EL (cell line): Measurements from ENCODE around the gene LRRC56.

ENCODE experiments used
- DNase-seq: peaks from one replicate; pipeline ENCODE4 v3.0.0-alpha.2; 2016

Gene LRRC56, protein sequence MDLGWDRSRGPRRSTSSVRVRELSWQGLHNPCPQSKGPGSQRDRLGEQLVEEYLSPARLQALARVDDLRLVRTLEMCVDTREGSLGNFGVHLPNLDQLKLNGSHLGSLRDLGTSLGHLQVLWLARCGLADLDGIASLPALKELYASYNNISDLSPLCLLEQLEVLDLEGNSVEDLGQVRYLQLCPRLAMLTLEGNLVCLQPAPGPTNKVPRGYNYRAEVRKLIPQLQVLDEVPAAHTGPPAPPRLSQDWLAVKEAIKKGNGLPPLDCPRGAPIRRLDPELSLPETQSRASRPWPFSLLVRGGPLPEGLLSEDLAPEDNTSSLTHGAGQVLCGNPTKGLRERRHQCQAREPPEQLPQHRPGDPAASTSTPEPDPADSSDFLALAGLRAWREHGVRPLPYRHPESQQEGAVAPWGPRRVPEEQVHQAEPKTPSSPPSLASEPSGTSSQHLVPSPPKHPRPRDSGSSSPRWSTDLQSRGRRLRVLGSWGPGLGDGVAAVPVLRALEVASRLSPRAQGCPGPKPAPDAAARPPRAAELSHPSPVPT

DNA sequence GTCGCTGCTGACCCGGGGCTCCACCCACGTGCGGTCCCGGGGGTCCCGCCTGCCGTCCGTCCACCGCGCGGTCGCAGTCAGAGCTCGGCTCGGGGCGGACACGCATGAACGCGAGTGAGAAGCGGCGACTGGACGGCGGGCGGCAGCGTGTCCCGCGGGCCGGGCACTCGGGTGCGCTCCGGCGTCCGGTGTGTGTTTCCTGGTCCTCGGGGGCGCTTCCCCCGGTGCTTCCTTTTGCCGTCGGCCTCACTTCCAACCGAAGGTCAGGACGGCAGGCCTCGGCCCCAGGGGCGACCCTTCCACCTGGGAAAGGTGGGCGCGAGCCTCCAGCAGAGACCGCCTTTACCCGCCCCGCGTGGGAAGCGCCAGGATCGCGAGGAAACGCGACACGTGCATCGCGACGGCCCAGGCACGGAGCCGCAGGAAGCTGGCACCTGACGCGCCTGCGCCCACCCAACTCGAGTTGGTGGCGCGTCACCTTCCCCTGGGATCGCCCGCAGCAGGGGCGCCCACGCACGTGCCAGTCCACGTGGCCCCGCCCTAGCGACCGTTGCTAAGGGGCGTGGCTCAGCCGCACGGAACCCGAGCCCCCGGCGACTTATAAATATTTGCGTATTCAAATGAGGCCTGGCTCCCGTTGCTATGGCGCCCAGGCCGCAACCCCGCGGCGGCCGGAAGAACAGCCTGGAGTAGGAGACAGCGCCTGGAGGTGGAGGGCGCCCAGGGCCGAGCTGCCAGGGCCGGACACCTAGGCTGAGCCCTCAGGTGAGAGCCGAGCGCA is at the start of gene LRRC56:
TSS of gene LRRC56 (plus strand) at position 687 of the 781 bp plus-strand sequence. CDS start 3,158 bp downstream, outside the sequence.
- peak; percentile 86 for DNase-seq

DNA sequence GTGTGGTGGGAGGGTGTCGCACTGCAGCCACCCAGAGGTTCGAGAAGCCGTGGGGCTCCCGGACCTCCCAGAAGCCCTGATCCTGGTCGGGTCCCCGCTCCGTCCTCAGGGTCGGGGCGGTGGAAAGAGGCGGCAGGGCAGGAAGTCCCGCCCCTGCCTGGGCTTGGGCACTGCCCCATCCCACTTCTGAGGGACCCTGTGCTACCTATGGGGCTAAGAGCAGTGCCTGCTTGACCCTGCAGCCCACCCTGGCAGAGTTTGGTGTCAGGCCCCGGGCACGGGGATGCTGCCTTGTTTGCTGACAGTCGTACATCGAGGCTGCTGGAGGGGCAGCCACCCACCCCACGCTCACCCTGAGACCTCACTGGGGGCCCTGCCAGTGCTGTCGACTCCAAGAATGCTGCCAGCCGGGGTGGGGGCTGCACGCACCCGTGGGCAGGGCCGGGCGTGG is 49.7 kb upstream of the LRRC56 start:
- DNase-seq, result no peak

DNA sequence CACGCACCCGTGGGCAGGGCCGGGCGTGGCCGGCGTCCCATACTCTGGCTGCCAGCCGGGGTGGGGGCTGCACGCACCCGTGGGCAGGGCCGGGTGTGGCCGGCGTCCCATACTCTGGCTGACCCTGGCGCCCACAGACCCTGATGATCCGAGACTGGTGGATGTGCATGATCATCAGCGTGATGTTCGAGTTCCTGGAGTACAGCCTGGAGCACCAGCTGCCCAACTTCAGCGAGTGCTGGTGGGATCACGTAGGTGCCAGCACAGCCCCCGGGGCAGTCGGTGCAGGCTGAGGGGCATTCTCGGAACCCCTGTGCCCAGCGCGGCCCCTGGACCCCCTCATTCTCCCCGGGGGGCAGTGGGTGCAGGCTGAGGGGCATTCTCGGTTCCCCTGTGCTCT is 49.3 kb upstream of the LRRC56 start:
- no peak for DNase-seq

DNA sequence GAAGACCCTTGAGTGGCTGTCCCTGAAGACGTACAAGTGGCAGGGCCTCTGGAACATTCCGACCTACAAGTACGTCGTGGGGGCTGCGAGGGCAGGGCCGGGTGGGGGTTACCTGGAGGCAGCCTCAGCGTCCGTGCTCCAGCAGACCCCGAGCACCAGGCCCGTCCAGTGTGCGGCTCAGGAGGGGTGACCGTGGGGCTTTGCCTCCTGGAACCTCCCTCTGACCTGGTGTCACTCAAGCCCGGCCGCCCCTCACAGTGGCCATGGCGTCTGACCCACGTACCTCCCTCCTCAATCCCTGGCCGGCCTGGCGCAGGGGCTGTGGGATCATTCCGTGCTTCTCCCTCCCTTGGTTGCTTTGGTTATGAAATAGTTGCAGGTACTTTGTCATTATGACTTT is 48.7 kb upstream of the LRRC56 start:
- DNase-seq, result no peak

DNA sequence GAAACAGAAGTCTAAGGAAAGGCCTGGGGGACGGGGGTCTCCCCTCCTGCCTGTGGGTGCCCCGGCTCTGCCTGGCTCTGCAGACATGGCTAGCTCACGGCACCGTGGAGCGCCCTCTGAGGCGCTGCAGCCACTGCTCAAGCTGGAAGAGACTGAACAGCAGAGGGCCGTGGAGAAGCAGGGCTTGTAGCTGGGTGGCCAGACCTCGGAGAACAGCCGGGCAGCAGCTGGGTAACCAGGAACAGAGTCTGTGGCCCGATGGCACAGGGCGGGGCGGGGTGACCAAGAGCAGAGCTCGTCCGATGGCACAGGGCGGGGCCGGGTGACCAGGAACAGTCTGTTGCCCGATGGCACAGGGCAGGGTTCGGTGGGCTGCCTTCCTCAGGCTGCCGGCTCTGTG is 48.3 kb upstream of the LRRC56 start:
- DNase-seq, result no peak

DNA sequence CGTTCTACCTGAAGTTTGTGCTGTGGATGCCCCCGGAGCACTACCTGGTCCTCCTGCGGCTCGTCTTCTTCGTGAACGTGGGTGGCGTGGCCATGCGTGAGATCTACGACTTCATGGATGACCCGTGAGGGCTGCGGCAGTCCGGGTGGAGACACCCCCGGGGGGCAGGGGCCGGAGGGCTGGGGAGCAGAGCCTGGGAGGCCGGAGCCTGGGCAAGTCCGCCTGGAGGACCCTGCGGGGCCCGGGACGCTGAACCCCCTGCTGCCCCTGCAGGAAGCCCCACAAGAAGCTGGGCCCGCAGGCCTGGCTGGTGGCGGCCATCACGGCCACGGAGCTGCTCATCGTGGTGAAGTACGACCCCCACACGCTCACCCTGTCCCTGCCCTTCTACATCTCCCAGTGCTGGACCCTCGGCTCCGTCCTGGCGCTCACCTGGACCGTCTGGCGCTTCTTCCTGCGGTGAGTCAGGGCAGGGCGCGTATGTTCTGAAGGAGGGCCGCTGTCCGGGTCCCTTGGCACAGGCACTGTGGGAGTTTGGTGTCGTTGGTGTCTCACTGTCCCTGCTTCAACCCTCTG is 47.6 kb upstream of the LRRC56 start:
- no peak for DNase-seq

GRCh38 chr11:490186-490929 is 47.0 kb upstream of the LRRC56 start:
- no peak for DNase-seq

DNA sequence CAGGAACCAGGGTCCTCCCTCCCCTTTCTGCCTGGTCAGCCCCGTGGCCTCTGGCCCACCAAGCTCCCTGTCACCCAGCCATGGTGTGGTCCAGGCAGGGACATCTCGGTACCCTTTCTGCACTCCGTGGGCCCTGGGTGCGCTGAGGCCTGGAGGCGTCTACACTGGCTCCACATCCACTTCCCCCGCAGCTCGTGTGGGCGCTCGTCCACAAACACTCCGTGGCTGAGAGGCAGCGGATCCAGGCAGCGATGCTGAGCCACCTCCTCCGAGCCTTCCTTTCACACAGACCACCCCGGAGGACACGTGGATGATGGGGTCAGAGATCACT is 46.4 kb upstream of the LRRC56 start:
- no peak for DNase-seq

DNA sequence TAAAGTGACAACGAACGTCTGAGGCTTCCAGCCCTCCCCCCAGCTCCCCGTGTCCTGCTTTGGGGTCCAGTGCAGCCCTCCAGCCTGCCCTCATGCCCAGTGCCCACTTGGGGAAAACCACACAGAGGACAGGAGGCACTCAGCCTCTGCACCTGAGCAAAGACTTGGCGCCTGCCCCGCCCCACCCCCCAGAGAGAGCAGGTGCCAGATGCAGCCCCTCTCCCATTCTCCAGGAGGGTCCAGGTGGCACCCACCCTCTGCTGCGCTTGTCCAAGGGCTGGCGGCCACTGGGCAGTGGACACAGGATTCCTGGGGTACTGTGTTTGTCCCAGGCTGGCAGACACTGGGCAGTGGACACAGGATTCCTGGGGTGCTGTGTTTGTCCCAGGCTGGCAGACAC is 46.0 kb upstream of the LRRC56 start:
- DNase-seq, result no peak

DNA sequence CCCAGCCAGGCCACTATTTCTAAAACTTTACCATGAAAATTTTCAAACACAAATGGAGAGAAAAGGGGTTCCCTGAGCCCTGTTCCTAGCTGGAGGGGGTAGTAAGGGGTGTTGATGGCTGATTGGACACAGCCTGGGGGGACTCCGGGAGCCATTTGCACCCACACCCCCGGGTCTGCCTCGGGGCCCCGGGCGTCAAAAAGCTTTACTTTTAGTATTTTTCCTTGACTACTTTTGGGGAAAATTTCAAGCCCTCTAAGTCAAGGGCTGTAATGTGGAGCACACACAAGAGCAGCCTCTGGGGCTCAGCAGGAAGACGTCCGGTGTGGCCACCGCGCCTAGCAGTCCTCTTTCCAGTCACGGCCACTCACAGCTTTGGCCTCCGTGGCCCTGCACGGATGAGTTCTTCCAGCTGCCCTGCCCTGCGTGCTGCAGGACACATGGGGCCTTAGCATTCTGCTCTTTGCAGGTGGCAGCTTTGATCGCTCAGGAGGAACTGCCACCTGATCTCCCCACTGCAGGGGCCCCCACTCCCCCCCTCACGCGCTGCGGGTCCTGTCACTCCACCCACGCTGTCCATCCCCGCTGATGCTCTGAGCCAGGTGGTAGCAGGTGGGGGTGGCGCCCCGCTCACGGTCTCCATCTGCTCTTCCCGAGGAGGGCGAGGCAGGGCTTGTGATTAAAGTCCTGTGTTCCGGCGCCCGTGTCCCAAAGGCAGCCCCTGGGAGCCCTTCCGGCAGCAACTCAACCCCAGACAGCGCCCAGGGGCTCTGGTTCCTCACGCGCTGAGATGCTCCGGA is 44.7 kb upstream of the LRRC56 start:
- no peak for DNase-seq

DNA sequence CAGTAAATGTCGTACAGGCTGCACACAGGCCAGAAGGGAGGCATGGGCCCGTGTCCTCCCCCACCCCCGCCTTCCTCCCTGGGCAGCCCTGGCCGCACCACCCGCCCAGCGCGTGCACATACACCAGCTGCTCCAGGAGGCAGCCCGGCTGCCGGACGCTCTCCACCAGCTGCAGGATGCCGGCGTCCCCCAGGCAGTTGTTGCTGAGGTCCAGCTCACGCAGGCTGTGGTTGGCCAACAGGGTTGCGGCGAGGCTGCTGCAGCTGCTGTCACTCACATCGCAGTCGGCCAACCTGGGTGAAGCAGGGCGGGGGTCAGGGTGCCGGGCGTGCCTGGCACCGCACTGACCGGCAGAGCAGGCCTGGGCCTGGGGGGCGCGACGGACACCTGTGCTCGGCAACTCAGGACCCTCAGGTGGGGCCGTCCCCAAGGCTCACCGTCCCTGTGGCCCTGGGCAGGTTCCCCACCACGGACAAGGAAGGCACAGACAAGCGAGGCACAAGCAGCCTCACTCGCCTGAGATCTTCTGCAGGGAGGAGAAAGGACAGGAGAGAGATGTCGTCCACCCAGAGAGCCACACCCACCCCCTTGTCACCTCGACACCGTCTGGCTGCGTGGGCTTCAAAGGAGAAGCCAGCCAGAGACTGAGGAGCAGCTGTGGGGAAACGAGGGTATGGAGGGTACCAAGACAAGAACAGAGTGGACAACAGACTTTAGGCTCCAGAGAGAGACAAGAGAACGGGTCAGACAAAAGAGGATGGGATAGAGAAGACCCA is 42.4 kb upstream of the LRRC56 start:
- no peak for DNase-seq

DNA sequence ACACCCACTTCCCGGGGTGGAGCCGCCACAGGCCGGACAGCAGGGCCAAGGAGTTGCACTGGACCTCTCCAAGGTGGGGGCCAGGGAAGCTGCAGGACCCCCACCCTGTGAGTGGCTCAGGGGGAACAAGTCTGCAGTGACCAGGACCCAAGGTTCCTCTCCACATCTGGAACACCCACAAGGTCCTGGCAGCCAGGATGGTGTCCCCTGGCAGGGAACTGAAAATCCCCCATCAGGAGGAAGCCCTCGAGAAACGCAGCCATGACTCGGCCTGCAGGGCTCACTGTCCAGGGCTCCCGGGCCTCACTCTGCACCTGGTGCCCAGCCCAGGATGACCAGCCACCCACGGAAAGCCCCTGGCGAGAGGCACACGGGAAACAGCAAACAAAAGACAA is 41.8 kb upstream of the LRRC56 start:
- DNase-seq, result no peak

- DNase-seq, result no peak
Measured at GRCh38 chr11:496834-497564, 40.3 kb upstream of the LRRC56 start.

- no peak for DNase-seq
Measured at GRCh38 chr11:497565-498296, 39.6 kb upstream of the LRRC56 start.

GRCh38 chr11:498297-499181 is 38.8 kb upstream of the LRRC56 start:
- DNase-seq, result no peak

- DNase-seq, result no peak
Measured at GRCh38 chr11:499201-500076, 37.9 kb upstream of the LRRC56 start.

GRCh38 chr11:501001-501682 is 36.2 kb upstream of the LRRC56 start:
- no peak for DNase-seq
